WERI-Rb-1 (cell line): Measurements from ENCODE around the gene AKAP6.

Experiments used
- DNase-seq: peaks from one replicate; pipeline ENCODE4 v3.0.0-alpha.2; 2020
- H3K27ac ChIP-seq: fragments of 250-450 bp; sonication (Bioruptor Pico); 2 replicates; pipeline ENCODE4 v1.5.1; 2020; ENCODE audit warnings: mild to moderate bottlenecking, moderate library complexity
- H3K27me3 ChIP-seq: fragments of 250-450 bp; sonication (Bioruptor Pico); 2 replicates; pipeline ENCODE4 v1.5.1; 2021; ENCODE audit warnings: mild to moderate bottlenecking, low read depth, moderate library complexity; ENCODE audit not compliant: insufficient read depth, severe bottlenecking
- H3K36me3 ChIP-seq: fragments of 250-450 bp; sonication (Bioruptor Pico); 2 replicates; pipeline ENCODE4 v1.5.1; 2020; ENCODE audit warnings: mild to moderate bottlenecking, moderate library complexity
- H3K4me3 ChIP-seq: 2 replicates; pipeline ENCODE4 v1.5.1; 2011; ENCODE audit warnings: low read depth, mild to moderate bottlenecking, control low read depth, low read length
- H3K9me3 ChIP-seq: fragments of 250-450 bp; sonication (Bioruptor Pico); 2 replicates; pipeline ENCODE4 v1.5.1; 2021; ENCODE audit warnings: mild to moderate bottlenecking, moderate library complexity; ENCODE audit not compliant: severe bottlenecking
- CTCF ChIP-seq: IDR thresholded peaks from 2 replicates; pipeline ENCODE4 v1.5.1; 2011; ENCODE audit warnings: low read depth, mild to moderate bottlenecking, control low read depth, inconsistent platforms, low read length

AKAP6 gene

GRCh38 chr14:32738206-32738871 lies 409.2 kb downstream of the AKAP6 start:
- Histone ChIP-seq H3K36me3 (no peaks in the 10 kb centered on the region), H3K27ac (no peak overlapping the region), H3K9me3 (no peaks in the 10 kb centered on the region), H3K27me3 (no peaks in the 10 kb centered on the region), H3K4me3 (no peak overlapping the region)
- no peak for TF ChIP-seq CTCF
- no peak for DNase-seq

DNA sequence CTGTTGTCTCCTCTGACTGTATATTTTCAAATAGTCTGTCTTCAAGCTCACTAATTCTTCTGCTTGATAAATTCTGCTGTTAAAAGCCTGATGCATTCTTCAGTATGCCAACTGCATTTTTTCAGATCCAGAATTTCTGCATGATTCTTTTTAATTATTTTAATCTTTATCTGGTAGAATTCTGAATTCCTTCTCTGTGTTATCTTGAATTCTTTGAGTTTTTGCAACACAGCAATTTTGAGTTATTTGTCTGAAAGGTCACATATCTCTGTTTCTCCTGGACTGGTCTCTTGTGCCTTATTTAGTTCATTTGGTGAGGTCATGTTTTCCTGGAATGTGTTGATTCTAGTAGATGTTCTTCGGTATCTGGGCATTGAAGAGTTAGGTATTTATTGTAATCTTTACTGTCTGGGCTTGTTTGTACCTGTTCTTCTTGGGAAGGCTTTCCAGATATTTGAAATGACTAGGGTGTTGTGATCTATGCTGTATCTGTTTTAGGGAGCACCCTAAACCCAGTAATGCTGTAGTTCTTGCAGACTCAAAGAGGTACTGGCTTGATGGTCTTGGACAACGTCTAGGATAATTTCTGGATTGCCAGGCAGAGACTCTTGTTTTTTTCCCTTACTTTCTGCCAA lies 415.8 kb downstream of the AKAP6 start:
- Histone ChIP-seq H3K36me3 (no peaks in the 10 kb centered on the region), H3K27ac (no peak overlapping the region), H3K27me3 (no peaks in the 10 kb centered on the region), H3K4me3 (no peak overlapping the region), H3K9me3 (no peaks in the 10 kb centered on the region)
- no peak for TF ChIP-seq CTCF
- DNase-seq, result no peak

DNA sequence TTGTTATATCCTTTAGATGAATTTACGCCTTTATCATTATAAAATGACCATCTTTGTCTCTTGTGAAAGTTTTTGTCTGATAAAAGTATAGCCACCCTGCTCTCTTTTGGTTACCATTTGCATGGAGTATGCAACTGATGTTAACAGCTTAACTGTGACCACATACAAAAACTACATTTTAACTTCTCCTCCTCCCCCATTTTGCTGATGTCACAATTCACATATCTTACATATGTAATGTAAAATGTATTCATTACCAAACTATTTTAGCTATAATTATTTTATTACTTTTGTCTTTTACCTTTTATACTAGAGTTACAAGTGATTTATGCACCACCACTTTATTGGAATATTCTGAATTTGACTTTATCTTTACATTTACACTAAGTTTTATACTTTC lies 425.1 kb downstream of the AKAP6 start:
- DNase-seq, result no peak
- H3K4me3 ChIP-seq, result no peak overlapping the region
- H3K27me3 ChIP-seq, result no peaks in the 10 kb centered on the region
- no peak overlapping the region for H3K27ac ChIP-seq
- TF ChIP-seq CTCF, result no peak
- H3K36me3 ChIP-seq, result no peaks in the 10 kb centered on the region
- peaks cover 4% of the 10 kb centered on the region for H3K9me3 ChIP-seq

DNA sequence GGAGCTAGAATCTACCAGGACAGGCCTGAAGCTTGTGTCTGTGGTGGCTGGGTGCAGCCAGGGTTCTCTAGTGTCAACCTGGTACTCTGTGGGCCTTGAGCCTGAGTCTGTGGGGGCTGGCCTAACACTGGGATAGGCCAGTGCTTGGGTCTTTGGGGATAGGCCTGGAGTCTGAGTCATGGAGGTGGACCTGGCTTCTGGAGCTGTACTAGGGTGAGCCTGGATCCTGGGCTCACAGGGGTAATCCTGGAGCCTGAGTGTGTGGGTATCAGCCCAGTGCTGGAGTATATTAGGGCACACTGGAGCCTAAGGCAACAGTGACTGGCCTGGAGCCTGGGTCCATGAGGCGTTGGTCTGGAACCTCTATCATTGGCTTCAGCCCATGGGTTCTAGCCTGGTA lies 427.1 kb downstream of the AKAP6 start:
- Histone ChIP-seq H3K27ac (no peak overlapping the region), H3K27me3 (no peaks in the 10 kb centered on the region)
- TF ChIP-seq CTCF, result no peak

GRCh38 chr14:32756775-32757174 lies 427.7 kb downstream of the AKAP6 start:
- Histone ChIP-seq H3K27ac (no peak overlapping the region), H3K9me3 (peaks cover 4% of the 10 kb centered on the region), H3K36me3 (no peaks in the 10 kb centered on the region), H3K4me3 (no peak overlapping the region), H3K27me3 (no peaks in the 10 kb centered on the region)
- TF ChIP-seq CTCF, result no peak
- DNase-seq, result no peak

More for the DNA sequence above, 427.1 kb downstream of the AKAP6 start:
- no peak for DNase-seq
- H3K9me3 ChIP-seq, result peaks cover 4% of the 10 kb centered on the region
- no peak overlapping the region for H3K4me3 ChIP-seq
- H3K36me3 ChIP-seq, result no peaks in the 10 kb centered on the region

GRCh38 chr14:32757568-32757967 lies 428.5 kb downstream of the AKAP6 start:
- H3K9me3 ChIP-seq, result peaks cover 4% of the 10 kb centered on the region
- no peak overlapping the region for H3K4me3 ChIP-seq
- no peak for TF ChIP-seq CTCF
- no peak overlapping the region for H3K27ac ChIP-seq
- DNase-seq, result no peak
- H3K27me3 ChIP-seq, result no peaks in the 10 kb centered on the region
- no peaks in the 10 kb centered on the region for H3K36me3 ChIP-seq
